Sigmoid colon (tissue), 7 donors: ENCODE results near the gene TRIM47. TPM values are rescaled to one million over a fixed set of nuclear protein-coding genes. Genes with fewer than 3 reads are reported as not detected.
"Not testable (repeated sequence)": the region's sequence is repeated elsewhere in the genome, so short reads cannot be mapped to it uniquely, and the experiment has no call there.

Source experiments
- DNase-seq: peaks from one replicate; pipeline ENCODE4 v3.0.0-alpha.2; 2019
- H3K27ac ChIP-seq, 4 donors: fragments of 200-600 bp; sonication (generic); one replicate each; pipeline ENCODE4 v1.5.1; 2016 to 2019; ENCODE audit warnings: mild to moderate bottlenecking in 1 of 4
- H3K27me3 ChIP-seq, 3 donors: fragments of 200-600 bp; sonication (generic); one replicate each; pipeline ENCODE4 v1.5.1; 2019; ENCODE audit warnings: mild to moderate bottlenecking in 1 of 3
- H3K36me3 ChIP-seq, 4 donors: fragments of 200-600 bp; sonication (generic); one replicate each; pipeline ENCODE4 v1.5.1; 2016 to 2019
- H3K4me1 ChIP-seq, 4 donors: fragments of 200-600 bp; sonication (generic); one replicate each; pipeline ENCODE4 v1.5.1; 2017 to 2019
- H3K4me3 ChIP-seq, 4 donors: fragments of 200-600 bp; sonication (generic); one replicate each; pipeline ENCODE4 v1.5.1; 2017 to 2019; ENCODE audit warnings: mild to moderate bottlenecking in 2 of 4, moderate library complexity in 1 of 4
- H3K9me3 ChIP-seq, 4 donors: fragments of 200-600 bp in 3 of 4; sonication (generic) in 3 of 4; one replicate each; pipeline versions ENCODE4 v1.5.1 to v1.6.1; 2013 to 2019
- CTCF ChIP-seq, 4 experiments: fragments of 450-650 bp in 3 of 4; fragments of 200-600 bp in 1 of 4; IDR thresholded peaks; one replicate each; pipeline ENCODE4 v1.5.1; 2016 to 2019; ENCODE audit warnings: antibody characterized with exemption in 4 of 4, mild to moderate bottlenecking in 3 of 4, moderate library complexity in 2 of 4
- EP300 ChIP-seq, 4 donors: sonication (generic); formaldehyde crosslinking; IDR thresholded peaks; one replicate each; pipeline ENCODE4 v1.6.1; 2017; ENCODE audit warnings: antibody characterized with exemption in 4 of 4
- POLR2A ChIP-seq, 2 donors: fragments of 450-650 bp; IDR thresholded peaks; one replicate each; pipeline ENCODE4 v1.6.1; 2016; ENCODE audit warnings: antibody characterized with exemption in 2 of 2, mild to moderate bottlenecking in 2 of 2, moderate library complexity in 2 of 2
- POLR2AphosphoS5 ChIP-seq, 4 donors: sonication (generic); formaldehyde crosslinking; IDR thresholded peaks; one replicate each; pipeline ENCODE4 v1.6.1; 2017; ENCODE audit warnings: antibody characterized with exemption in 4 of 4
- WGBS, 2 donors: extraction: QIAGEN DNeasy Blood & Tissue Kit; methylation state at CpG; one replicate each; pipeline ENCODE4 v1.1.7; 2013; 5-methylcytosine and 5-hydroxymethylcytosine counted together
- intact Hi-C: fragments of 100-400 bp; cut with DNase I; formaldehyde crosslinking; loops from one replicate; pipeline ENCODE4 v1.15.1; 2023
- polyA plus RNA-seq, 3 donors: library from polyadenylated mRNA; stranded (reverse); fragments of 200-250 nt; gene quantifications; one replicate each; pipeline ENCODE4 v1.2.3, GENCODE V29; 2013
- total RNA-seq, 4 donors: library from RNA; depleted of rRNA; stranded (reverse); fragments of >200 nt; gene quantifications; one replicate each; pipeline ENCODE4 v1.1.0, GENCODE V29; 2016
- donor health status: healthy with polysubstance abuse.
- donor health status: Bipolar disorder and iron deficiency.
- donor health status: healthy.

The TRIM47 gene
- total and polyA plus RNA-seq, 7 donors, result 27.8 to 41.0 (median 39.0) TPM

- H3K36me3 ChIP-seq, result peaks cover 6 to 54% (median 21%) of the 10 kb centered on the region in 4 donors
- WGBS, 2 donors, result 84 to 85% methylated on average over 32 of the region's 32 CpGs
- intact Hi-C loops, result no loop called here
- H3K27me3 ChIP-seq, result no peaks in the 10 kb centered on the region
- peak; percentile 63 for DNase-seq
- peak overlapping the region in 1 of 4 donors; percentile 14 for H3K27ac ChIP-seq
- TF ChIP-seq POLR2A (IDR thresholded peaks at IDR 0.05) (no peak), POLR2AphosphoS5 (IDR thresholded peaks at IDR 0.05) (no peak), EP300 (IDR thresholded peaks at IDR 0.05) (no peak), CTCF (IDR thresholded peaks at IDR 0.05) (no peak)
- no peaks in the 10 kb centered on the region for H3K9me3 ChIP-seq
- H3K4me1 ChIP-seq, result peaks cover 0 to 30% (median 25%) of the 10 kb centered on the region in 4 donors
- no peak overlapping the region for H3K4me3 ChIP-seq
These were observed 13.5 kb upstream of the TRIM47 start for GRCh38 chr17:75891605-75892555.

- Histone ChIP-seq H3K4me3 (no peak overlapping the region), H3K27ac (no peak overlapping the region), H3K4me1 (peaks cover 0 to 30% (median 25%) of the 10 kb centered on the region in 4 donors), H3K27me3 (no peaks in the 10 kb centered on the region), H3K9me3 (no peaks in the 10 kb centered on the region), H3K36me3 (peaks cover 6 to 55% (median 21%) of the 10 kb centered on the region in 4 donors)
- intact Hi-C loops, result no loop called here
- TF ChIP-seq CTCF (IDR thresholded peaks at IDR 0.05) (no peak), POLR2AphosphoS5 (IDR thresholded peaks at IDR 0.05) (no peak), EP300 (IDR thresholded peaks at IDR 0.05) (no peak), POLR2A (IDR thresholded peaks at IDR 0.05) (no peak)
- WGBS, 2 donors, result 90 to 91% methylated on average over 31 of the region's 31 CpGs
- peak; percentile 59 for DNase-seq
These were observed 12.7 kb upstream of the TRIM47 start for GRCh38 chr17:75891022-75891604.

- Histone ChIP-seq H3K27me3 (no peaks in the 10 kb centered on the region), H3K4me3 (no peak overlapping the region), H3K36me3 (peaks cover 6 to 55% (median 21%) of the 10 kb centered on the region in 4 donors), H3K27ac (no peak overlapping the region), H3K9me3 (no peaks in the 10 kb centered on the region), H3K4me1 (peaks cover 0 to 13% (median 10%) of the 10 kb centered on the region in 4 donors)
- intact Hi-C loops, result no loop called here
- TF ChIP-seq CTCF (IDR thresholded peaks at IDR 0.05), result no peak
- TF ChIP-seq POLR2AphosphoS5 (IDR thresholded peaks at IDR 0.05), result no peak
- TF ChIP-seq EP300 (IDR thresholded peaks at IDR 0.05), result no peak
- no peak for TF ChIP-seq POLR2A (IDR thresholded peaks at IDR 0.05)
- 77 to 82% methylated on average over 6 of the region's 6 CpGs for WGBS, 2 donors
- no peak for DNase-seq
These were observed 11.1 kb upstream of the TRIM47 start for GRCh38 chr17:75889454-75889853.

GRCh38 chr17:75888484-75888883, 10.1 kb upstream of the TRIM47 start:
- intact Hi-C loops, result no loop called here
- TF ChIP-seq POLR2AphosphoS5 (IDR thresholded peaks at IDR 0.05) (no peak), EP300 (IDR thresholded peaks at IDR 0.05) (no peak), CTCF (IDR thresholded peaks at IDR 0.05) (no peak), POLR2A (IDR thresholded peaks at IDR 0.05) (no peak)
- H3K27me3 ChIP-seq, result no peaks in the 10 kb centered on the region
- no peak overlapping the region for H3K4me3 ChIP-seq
- H3K36me3 ChIP-seq, result peaks cover 6 to 55% (median 21%) of the 10 kb centered on the region in 4 donors
- no peaks in the 10 kb centered on the region for H3K9me3 ChIP-seq
- peaks cover 0 to 3% (median under 1%) of the 10 kb centered on the region in 4 donors for H3K4me1 ChIP-seq
- WGBS, 2 donors, result 84 to 88% methylated on average over 6 of the region's 6 CpGs
- H3K27ac ChIP-seq, result no peak overlapping the region
- peak; percentile 49 for DNase-seq

DNA sequence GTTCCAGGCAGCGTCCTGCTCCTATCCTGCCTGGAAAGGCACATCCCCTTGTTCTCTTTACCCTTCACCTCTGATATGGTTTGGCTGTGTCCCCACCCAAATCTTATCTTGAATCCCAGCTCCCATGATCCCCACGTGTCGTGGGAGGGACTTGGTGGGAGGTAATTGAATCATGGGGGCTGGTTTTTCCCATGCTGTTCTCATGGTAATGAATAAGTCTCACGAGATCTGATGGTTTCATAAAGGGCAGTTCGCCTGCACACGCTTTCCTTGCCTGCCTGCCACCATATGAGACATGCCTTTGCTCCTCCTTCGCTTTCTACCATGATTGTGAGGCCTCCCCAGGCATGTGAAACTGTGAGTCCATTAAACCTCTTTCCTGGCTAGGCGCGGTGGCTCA, 7.5 kb upstream of the TRIM47 start:
- H3K4me3 ChIP-seq, DNase-seq, H3K27ac ChIP-seq, H3K4me1 ChIP-seq, H3K9me3 ChIP-seq, H3K27me3 ChIP-seq, intact Hi-C loops: not testable (repeated sequence)
- 82 to 90% methylated on average over 9 of the region's 9 CpGs for WGBS, 2 donors
- H3K36me3 ChIP-seq, result peaks cover 3 to 35% (median 10%) of the 10 kb centered on the region in 4 donors
